ENCODE measurements around the gene GCNT2. TPM values are rescaled to one million over a fixed set of nuclear protein-coding genes. Genes with fewer than 3 reads are reported as not detected.

Gene GCNT2
- 6.1 TPM for polyA plus RNA-seq (2012; ENCODE audit: insufficient read length, low read depth)

DNA sequence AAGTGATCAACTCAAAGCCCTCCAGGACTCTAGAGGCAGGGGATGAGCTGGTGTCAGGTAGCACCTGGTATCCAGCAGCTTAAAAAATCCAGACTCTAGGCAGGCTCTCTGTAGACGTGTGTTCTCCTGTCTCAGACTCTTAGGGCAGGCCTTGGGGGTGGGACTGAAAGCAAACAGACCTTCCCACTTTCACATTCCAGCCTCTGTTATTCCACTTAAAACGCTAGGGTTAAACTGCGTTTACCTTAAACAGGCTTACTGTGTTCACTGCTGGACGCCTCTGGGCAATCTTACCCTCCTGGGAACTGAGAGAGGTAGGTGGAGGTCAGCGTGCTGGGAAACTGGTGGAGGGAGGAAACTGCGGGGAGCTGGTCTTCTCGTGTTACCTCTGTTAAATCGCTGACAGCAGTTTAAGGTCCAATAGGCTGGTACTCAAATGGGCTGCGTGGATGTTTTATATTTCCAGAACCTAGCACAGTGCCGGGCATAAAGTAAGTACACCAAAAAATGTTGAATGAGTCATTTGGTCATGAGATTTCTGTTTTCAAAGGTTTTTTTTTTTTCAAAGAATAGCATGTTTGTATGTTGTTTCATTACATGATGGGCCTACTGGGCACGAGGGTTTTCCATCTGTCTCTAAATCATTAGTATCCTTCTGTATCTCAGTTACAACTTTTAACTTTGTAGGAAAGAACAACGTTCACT, at the start of gene GCNT2:
Gene GCNT2 (plus strand): TSS at position 248 of the 705 bp plus-strand sequence. CDS start 7,561 bp downstream, outside the sequence.
- TF ChIP-seq FOXP2 (optimal IDR thresholded peaks at IDR 0.05; ENCODE audit: borderline replicate concordance, extremely low read depth, extremely low read length, insufficient read depth) (no peak), TAF1 (IDR thresholded peaks at IDR 0.05; ENCODE audit: borderline replicate concordance, insufficient read depth, low read length) (no peak; the same call in 1 of the 2 replicates), SIN3A (IDR thresholded peaks at IDR 0.05; ENCODE audit: borderline replicate concordance, insufficient read depth, low read length) (no peak), POLR2AphosphoS5 (IDR thresholded peaks at IDR 0.05; ENCODE audit: low read depth, low read length) (no peak; the same call in 1 of the 2 replicates)
- TF ChIP-seq, protein P1, sequence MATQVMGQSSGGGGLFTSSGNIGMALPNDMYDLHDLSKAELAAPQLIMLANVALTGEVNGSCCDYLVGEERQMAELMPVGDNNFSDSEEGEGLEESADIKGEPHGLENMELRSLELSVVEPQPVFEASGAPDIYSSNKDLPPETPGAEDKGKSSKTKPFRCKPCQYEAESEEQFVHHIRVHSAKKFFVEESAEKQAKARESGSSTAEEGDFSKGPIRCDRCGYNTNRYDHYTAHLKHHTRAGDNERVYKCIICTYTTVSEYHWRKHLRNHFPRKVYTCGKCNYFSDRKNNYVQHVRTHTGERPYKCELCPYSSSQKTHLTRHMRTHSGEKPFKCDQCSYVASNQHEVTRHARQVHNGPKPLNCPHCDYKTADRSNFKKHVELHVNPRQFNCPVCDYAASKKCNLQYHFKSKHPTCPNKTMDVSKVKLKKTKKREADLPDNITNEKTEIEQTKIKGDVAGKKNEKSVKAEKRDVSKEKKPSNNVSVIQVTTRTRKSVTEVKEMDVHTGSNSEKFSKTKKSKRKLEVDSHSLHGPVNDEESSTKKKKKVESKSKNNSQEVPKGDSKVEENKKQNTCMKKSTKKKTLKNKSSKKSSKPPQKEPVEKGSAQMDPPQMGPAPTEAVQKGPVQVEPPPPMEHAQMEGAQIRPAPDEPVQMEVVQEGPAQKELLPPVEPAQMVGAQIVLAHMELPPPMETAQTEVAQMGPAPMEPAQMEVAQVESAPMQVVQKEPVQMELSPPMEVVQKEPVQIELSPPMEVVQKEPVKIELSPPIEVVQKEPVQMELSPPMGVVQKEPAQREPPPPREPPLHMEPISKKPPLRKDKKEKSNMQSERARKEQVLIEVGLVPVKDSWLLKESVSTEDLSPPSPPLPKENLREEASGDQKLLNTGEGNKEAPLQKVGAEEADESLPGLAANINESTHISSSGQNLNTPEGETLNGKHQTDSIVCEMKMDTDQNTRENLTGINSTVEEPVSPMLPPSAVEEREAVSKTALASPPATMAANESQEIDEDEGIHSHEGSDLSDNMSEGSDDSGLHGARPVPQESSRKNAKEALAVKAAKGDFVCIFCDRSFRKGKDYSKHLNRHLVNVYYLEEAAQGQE (IDR thresholded peaks at IDR 0.05; ENCODE audit: insufficient read depth in 1 of 2, low read depth in 2 of 2, low read length in 2 of 2) = no peak; a peak in 1 of 4 replicates

DNA sequence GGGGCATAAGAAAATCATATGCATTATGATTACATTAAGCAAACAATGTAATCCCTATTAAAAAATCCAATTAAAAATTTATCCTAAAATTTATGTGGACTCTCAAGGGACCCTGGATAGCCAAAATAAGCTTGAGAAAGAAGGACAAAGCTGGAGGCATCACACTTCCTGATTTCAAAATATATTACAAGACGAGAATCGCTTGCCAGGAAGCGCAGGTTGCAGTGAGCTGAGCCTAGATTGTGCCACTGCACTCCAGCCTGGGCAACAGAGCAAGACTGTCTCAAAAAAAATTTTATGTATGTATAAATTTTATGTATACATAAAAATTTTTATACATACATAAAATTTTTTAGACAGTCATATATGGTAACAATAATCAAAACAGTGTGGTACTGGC, 48.5 kb upstream of the GCNT2 start:
- TF ChIP-seq, protein P1 (IDR thresholded peaks at IDR 0.05; ENCODE audit: insufficient read depth in 1 of 2, low read depth in 2 of 2, low read length in 2 of 2) = no peak
- TF ChIP-seq FOXP2 (optimal IDR thresholded peaks at IDR 0.05; ENCODE audit: borderline replicate concordance, extremely low read depth, extremely low read length, insufficient read depth) = no peak
- TF ChIP-seq SIN3A (IDR thresholded peaks at IDR 0.05; ENCODE audit: borderline replicate concordance, insufficient read depth, low read length) = no peak
- no peak for TF ChIP-seq TAF1 (IDR thresholded peaks at IDR 0.05; ENCODE audit: borderline replicate concordance, insufficient read depth, low read length)
- TF ChIP-seq POLR2AphosphoS5 (IDR thresholded peaks at IDR 0.05; ENCODE audit: low read depth, low read length) = no peak

DNA sequence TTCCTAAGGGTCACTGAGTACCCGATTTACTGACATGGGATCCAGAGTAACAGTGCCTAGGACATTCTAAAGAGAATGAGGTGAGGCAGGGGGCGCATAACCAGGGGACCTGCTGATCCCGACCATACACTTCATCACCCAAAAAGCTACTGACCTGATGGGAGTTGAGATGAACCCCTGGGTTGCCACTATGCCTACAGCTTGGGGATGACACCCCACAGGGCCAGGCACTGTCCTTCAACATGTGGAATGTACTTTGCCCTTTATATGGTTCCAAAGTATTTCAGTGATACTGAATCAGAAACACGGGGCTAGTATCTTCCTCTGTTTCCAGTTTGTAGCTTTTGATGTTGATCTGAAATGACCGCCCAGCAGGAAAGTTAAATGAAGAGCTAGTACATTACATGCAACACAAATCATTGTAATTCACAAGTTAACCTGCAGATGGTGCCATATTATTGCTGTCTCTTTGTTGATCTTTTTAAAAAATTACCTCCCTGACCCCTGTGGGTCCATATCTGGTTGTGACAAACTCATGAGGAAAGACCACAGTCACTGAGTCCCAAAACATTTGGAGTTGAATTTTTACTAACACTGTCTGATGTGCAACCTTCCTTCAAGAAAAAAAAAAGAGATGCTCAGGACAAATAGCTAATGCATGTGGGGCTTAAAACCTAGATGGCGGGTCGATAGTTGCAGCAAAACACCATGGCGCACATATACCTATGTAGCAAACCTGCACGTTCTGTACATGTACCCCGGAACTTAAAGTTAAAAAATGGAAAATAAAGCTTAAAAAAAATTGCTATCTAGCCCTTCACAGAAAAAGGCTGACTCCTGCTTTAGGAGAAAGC, 42.7 kb upstream of the GCNT2 start:
- TF ChIP-seq TAF1 (IDR thresholded peaks at IDR 0.05; ENCODE audit: borderline replicate concordance, insufficient read depth, low read length) = no peak
- TF ChIP-seq POLR2AphosphoS5 (IDR thresholded peaks at IDR 0.05; ENCODE audit: low read depth, low read length) = no peak
- no peak for TF ChIP-seq FOXP2 (optimal IDR thresholded peaks at IDR 0.05; ENCODE audit: borderline replicate concordance, extremely low read depth, extremely low read length, insufficient read depth)
- TF ChIP-seq SIN3A (IDR thresholded peaks at IDR 0.05; ENCODE audit: borderline replicate concordance, insufficient read depth, low read length) = no peak
- TF ChIP-seq, protein P1 (IDR thresholded peaks at IDR 0.05; ENCODE audit: insufficient read depth in 1 of 2, low read depth in 2 of 2, low read length in 2 of 2) = no peak

DNA sequence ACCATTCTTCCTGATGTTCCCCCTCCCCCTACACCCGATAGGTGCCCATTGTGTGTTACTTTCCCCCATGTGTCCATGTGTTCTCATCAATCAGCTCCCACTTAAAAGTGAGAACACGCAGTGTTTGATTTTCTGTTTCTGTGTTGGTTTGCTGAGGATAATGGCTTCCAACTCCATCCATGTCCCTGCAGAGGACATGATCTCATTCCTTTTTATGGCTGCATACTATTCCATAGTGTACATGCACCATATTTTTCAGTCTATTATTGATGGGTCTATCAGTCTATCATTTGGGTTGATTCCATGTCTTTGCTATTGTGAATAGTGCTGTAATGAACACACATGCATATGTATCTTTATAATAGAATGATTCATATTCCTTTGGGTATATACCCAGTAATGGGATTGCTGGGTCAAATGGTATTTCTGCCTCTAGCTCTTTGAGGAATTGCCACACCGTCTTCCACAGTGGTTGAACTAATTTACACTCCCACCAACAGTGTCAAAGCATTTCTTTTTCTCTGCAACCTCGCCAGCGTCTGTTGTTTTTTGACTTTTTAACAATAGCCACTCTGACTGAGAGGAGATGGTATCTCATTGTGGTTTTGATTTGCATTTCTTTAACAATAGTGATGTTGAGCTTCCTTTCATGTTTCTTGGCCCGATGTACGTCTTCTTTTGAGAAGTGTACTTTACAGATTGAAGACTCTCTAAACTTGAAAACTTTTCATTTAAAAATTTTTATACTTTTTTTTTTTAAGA, 41.0 kb upstream of the GCNT2 start:
- TF ChIP-seq POLR2AphosphoS5 (IDR thresholded peaks at IDR 0.05; ENCODE audit: low read depth, low read length) (no peak), SIN3A (IDR thresholded peaks at IDR 0.05; ENCODE audit: borderline replicate concordance, insufficient read depth, low read length) (no peak)

DNA sequence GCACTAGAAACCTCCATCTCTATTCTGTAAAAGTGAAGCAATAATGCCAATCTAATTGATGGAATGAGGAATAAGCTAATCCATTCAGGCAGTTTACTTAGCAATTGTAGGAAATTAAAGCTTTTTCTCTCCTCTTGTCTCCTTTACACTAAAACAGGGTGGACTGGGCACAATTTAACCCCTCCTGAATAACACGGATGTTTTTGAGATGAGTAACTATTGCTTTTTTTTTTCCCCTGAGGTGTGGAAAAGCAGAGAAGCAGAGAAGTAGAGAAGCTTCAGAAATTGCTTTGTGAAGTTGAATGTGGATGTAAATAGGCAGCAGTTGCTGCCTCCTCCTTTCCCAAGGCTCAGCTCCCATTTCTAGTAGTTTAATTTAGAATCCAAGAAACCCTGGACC, 40.0 kb upstream of the GCNT2 start:
- TF ChIP-seq SIN3A (IDR thresholded peaks at IDR 0.05; ENCODE audit: borderline replicate concordance, insufficient read depth, low read length) (no peak), TAF1 (IDR thresholded peaks at IDR 0.05; ENCODE audit: borderline replicate concordance, insufficient read depth, low read length) (no peak), POLR2AphosphoS5 (IDR thresholded peaks at IDR 0.05; ENCODE audit: low read depth, low read length) (no peak)
